GM18861 (cell line): Measurements from ENCODE around the gene AKR1C2.
"Not testable (repeated sequence)": the region's sequence is repeated elsewhere in the genome, so short reads cannot be mapped to it uniquely, and the experiment has no call there.

Experiments used
- ATAC-seq: cut with Tn5 transposase; IDR thresholded peaks from one replicate; pipeline ENCODE4 v1.9.1; 2021; ENCODE audit not compliant: unreplicated experiment

Gene AKR1C2

GRCh38 chr10:5025461-5025881 is 21.8 kb upstream of the AKR1C2 start:
- ATAC-seq: not testable (repeated sequence)

- ATAC-seq: no peak
These were observed 19.6 kb upstream of the AKR1C2 start for GRCh38 chr10:5023177-5023805.

- not testable (repeated sequence) for ATAC-seq
These were observed 18.1 kb upstream of the AKR1C2 start for GRCh38 chr10:5021624-5022290.

- ATAC-seq: not testable (repeated sequence)
These were observed 16.3 kb upstream of the AKR1C2 start for GRCh38 chr10:5019770-5020612.

- ATAC-seq: not testable (repeated sequence)
These were observed 15.1 kb upstream of the AKR1C2 start for GRCh38 chr10:5018671-5019277.

DNA sequence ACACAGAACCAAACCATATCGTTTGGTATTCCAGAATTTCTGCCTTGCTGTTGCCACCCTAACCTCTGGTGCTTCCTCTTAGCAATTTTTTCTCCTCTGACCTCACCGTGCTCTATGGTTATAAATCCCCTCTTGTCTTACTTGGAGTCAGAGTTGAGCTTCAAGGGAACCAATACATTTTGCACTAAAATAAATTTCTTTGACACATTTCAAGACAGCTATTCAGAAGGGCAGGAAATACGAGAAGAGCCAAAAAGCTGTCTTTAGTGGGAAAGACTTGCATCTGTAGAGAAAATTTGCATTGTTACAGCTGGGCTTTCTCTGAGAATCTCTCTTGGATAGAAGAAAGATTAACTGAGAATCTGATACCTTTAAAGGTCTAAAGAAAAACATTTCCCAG is 14.5 kb upstream of the AKR1C2 start:
- no peak for ATAC-seq

DNA sequence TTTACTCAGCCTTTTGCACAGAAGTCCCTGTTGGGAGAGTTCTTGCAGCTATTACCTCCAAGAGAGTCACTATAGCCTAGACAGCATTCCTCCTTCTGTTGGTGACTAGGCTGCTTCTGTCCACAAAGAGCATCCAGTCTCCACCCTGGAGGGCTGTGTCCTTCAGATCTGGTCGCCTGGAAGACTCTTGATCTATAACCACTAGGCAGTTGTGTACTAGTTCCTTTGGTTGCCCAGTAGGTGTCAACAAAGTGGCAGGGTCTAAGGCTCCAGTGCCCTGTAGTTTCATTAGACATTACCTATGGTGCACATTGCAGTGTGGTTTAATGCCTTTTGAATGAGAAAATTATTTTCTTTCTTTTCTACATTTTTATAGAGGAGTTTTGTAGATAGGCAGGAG is 11.3 kb upstream of the AKR1C2 start:
- no peak for ATAC-seq

- not testable (repeated sequence) for ATAC-seq
These were observed 10.7 kb upstream of the AKR1C2 start for GRCh38 chr10:5014200-5014910.

GRCh38 chr10:5013385-5013784 is 9.7 kb upstream of the AKR1C2 start:
- ATAC-seq: no peak

DNA sequence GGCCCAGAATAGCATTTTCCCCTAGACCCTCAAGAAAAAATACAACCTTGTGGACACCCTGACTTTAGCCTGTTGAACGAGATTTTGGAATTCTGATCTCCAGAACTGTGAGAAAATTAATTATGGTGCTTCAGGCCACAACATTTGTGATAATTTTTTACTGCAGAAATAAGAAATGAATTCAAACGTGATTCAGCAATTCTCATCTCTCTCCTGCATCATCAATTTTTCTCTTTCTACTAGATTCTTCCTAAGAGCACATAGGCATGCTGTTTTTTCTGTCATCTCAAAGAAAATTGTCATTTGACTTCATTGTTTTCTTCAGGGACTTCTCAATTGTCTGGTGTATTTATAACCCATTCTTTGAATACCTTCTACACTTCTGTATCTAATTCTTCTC is 8.9 kb upstream of the AKR1C2 start:
- no peak for ATAC-seq

GRCh38 chr10:5011392-5011791 is 7.7 kb upstream of the AKR1C2 start:
- not testable (repeated sequence) for ATAC-seq

DNA sequence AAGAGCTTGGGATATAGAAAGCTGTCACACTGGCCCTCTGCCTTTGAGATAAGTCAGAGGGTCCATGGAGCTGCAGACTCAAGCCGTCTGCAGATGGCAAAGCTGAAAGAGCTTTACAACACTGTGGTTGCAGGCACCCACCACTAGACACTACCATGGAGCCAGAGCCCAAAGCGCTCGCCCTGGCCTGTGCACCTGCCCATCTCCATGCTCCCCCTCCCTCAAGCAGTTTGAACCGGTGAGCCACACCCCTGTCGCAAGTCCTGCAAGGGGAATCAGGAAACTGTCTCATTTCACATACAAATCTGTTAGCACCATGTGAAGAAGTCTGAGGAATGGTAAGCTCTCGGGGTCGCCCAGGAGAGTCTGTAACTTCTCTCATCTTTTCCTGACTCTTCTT is 6.4 kb upstream of the AKR1C2 start:
- ATAC-seq: not testable (repeated sequence)

- not testable (repeated sequence) for ATAC-seq
These were observed 5.3 kb upstream of the AKR1C2 start for GRCh38 chr10:5008857-5009548.

DNA sequence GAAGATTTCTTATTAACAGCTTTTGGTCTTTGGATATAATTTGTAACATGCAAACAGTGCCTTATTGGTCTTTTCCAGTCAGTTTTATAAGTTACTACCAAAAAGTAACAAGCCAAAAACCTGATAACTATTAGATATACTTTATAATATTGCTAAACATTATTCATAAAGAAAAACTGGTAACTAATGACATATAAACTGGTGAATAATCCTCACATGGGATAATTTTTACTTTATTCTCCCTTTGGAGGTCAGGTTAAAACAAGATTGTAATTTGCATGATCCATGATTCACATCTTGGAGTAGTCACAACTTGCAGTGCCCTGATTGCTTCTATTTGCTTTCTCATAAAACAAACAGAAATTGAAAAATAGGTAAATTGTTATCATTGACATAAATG is 844 bp upstream of the AKR1C2 start:
- ATAC-seq: not testable (repeated sequence)

DNA sequence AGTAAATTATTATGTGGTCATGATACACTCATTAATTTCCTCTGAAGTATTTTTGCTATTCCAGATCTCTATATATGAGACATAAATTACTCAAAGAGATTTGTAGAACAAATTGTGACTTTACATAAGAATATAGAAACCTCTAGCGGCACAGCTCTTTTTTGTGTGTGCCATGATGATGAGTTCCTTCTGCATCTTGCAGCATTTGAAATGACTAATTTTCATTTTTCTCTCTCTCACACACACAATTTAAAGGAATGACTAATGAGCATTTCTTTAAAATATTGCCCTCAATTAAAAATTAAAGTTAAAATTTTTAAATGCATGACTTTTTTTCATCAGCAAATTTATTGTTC is 351 bp upstream of the AKR1C2 start:
- ATAC-seq: not testable (repeated sequence)

DNA sequence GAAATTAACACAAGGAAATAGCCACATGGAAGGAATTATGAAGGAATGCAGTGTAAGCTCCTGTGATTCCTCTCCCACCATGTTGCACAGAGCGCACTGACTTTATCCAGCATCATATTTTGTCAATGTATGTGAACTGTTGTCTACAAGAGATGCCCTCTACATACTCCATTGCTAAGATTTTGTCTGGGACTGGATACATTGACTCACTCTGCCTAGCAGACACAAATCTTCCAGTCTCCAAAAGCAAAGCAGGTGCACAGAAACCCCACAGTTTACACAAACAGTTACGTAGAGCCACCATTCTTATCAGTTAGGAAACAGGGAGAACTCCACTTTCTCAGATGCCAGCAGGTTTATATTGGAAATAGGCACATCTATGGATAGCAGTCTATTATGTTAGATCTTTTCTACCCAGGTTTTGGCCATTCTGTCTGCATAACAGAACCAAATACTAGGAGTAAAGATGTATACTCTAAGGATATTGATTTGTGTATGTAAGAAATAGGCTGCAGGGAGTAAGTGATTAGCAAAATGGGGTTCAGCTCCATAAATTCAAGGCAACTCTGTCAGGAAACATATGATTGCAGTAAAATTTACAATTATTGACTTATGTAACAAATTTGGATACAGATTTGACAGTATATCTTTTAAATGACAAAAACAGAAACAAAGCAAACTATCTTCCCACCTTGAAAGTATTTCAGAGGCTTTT is 1.5 kb downstream of the AKR1C2 start:
- ATAC-seq: no peak

- no peak for ATAC-seq
These were observed 5.0 kb downstream of the AKR1C2 start for GRCh38 chr10:4998671-4999070.

- ATAC-seq: not testable (repeated sequence)
These were observed 9.4 kb downstream of the AKR1C2 start for GRCh38 chr10:4994260-4994659.

DNA sequence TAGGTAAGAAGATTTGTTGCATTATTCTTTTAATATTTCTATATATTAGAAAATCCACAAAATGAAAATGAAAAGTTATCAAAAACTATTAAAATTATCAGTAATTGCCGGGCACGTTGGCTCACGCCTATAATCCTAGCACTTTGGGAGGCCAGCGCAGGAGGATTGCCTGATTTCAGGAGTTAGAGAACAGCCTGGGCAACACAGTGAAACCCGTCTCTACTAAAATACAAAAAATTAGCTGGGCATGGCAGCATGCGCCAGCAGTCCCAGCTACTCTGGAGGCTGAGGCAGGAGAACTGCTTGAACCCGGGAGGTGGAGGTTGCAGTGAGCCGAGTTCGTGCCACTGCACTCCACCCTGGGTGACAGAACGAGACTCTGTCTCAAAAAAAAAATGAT is 11.1 kb downstream of the AKR1C2 start:
- not testable (repeated sequence) for ATAC-seq

- ATAC-seq: not testable (repeated sequence)
These were observed 12.2 kb downstream of the AKR1C2 start for GRCh38 chr10:4991463-4991862.
